ENCODE results near the gene NGLY1.
A peak's percentile ranks its signal among the peaks of the same experiment; 100 is the strongest.

The NGLY1 gene

DNA sequence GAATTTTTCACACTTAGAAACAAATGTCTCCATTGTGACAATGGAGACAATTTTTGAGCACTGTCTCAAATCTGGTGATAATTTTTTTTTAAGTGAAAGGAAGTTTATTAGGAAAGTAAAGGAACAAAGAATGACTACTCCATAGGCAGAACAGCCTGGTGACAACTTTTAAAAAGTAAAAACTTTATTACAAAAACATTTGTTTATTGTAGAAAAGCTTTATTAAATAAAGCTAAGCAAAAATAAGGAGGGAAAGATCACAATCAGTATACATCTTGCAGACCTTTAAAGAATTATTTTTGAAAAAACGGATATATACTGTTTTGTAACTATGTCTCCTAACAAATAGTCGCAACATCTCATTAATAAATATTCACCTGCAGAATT is 6.0 kb upstream of the NGLY1 start:
- Histone ChIP-seq H3K4me1 (ENCODE audit: low read depth, poor library complexity, severe bottlenecking) (peaks cover 42% of the 10 kb centered on the region), H3K27me3 (ENCODE audit: insufficient read depth, low read depth) (no peaks in the 10 kb centered on the region), H3K4me2 (peak overlapping the region; percentile 97), H3K9ac (peak overlapping the region; percentile 70), H2AFZ (ENCODE audit: low read depth) (peak overlapping the region; percentile 81; the same call in 1 of the 2 replicates), H4K20me1 (ENCODE audit: insufficient read depth) (no peaks in the 10 kb centered on the region), H3K36me3 (ENCODE audit: insufficient read depth) (no peaks in the 10 kb centered on the region), H3K79me2 (ENCODE audit: insufficient read depth, low read depth) (peaks cover 15% of the 10 kb centered on the region; the same call in 1 of the 2 replicates), H3K27ac (peak overlapping the region; percentile 57), H3K4me3 (IDR thresholded peaks at IDR 0.05; ENCODE audit: insufficient read depth, low read depth, low read length) (no peak overlapping the region)
- TF ChIP-seq, protein P1, sequence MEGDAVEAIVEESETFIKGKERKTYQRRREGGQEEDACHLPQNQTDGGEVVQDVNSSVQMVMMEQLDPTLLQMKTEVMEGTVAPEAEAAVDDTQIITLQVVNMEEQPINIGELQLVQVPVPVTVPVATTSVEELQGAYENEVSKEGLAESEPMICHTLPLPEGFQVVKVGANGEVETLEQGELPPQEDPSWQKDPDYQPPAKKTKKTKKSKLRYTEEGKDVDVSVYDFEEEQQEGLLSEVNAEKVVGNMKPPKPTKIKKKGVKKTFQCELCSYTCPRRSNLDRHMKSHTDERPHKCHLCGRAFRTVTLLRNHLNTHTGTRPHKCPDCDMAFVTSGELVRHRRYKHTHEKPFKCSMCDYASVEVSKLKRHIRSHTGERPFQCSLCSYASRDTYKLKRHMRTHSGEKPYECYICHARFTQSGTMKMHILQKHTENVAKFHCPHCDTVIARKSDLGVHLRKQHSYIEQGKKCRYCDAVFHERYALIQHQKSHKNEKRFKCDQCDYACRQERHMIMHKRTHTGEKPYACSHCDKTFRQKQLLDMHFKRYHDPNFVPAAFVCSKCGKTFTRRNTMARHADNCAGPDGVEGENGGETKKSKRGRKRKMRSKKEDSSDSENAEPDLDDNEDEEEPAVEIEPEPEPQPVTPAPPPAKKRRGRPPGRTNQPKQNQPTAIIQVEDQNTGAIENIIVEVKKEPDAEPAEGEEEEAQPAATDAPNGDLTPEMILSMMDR (conservative IDR thresholded peaks at IDR 0.05; ENCODE audit: low read depth, low read length), result no peak

DNA sequence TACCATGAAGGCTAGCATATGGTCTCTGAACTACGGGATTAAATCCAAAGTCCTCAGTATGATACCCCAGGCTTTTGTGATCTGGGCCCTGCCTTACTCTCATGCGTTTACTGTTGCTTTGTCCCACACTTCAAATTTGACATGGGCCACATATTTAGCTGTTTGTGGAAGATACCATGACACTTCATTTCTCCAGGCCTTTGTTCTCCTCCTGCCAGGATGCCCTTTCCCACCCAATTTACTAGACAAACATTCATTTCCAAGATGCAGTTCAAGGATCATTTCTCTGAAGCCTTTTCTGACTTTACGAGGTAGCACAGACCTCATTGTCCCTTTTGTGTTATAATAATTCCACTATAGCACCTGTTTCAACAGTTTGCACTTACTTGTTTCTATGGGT is 4.4 kb upstream of the NGLY1 start:
- Histone ChIP-seq H3K27ac (no peak overlapping the region), H3K9ac (no peak overlapping the region), H3K27me3 (ENCODE audit: insufficient read depth, low read depth) (no peaks in the 10 kb centered on the region), H3K4me1 (ENCODE audit: low read depth, poor library complexity, severe bottlenecking) (peaks cover 39% of the 10 kb centered on the region), H3K36me3 (ENCODE audit: insufficient read depth) (no peaks in the 10 kb centered on the region), H3K4me3 (IDR thresholded peaks at IDR 0.05; ENCODE audit: insufficient read depth, low read depth, low read length) (no peak overlapping the region), H3K79me2 (ENCODE audit: insufficient read depth, low read depth) (peaks cover 16% of the 10 kb centered on the region), H3K4me2 (0 out of 2 replicates have a peak overlapping the region, but pooled peaks have one; percentile 97), H2AFZ (ENCODE audit: low read depth) (no peak overlapping the region), H4K20me1 (ENCODE audit: insufficient read depth) (no peaks in the 10 kb centered on the region)
- TF ChIP-seq, protein P1 (conservative IDR thresholded peaks at IDR 0.05; ENCODE audit: low read depth, low read length), result no peak

DNA sequence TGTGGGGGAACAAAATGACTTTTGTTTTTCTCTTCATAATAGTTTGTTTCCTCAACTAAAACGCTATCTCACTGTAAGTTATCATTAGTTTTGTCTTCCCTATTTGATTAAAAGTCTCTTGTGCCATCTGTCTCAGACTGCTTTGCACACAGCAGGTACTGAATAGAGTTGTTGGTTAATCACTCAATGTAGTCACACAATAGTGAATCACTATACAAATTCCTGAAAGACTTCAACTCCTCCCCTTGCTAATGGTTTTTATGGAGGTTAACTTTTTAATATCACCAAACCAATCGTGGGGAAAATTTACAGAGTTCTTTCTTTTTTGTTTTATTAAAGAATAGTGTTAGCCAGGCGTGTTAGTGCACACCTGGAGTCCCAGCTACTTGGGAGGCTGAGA is 2.6 kb upstream of the NGLY1 start:
- Histone ChIP-seq H3K36me3 (ENCODE audit: insufficient read depth) (no peaks in the 10 kb centered on the region), H3K79me2 (ENCODE audit: insufficient read depth, low read depth) (peaks cover 34% of the 10 kb centered on the region), H3K9ac (no peak overlapping the region), H4K20me1 (ENCODE audit: insufficient read depth) (no peaks in the 10 kb centered on the region), H3K27ac (no peak overlapping the region), H3K4me3 (IDR thresholded peaks at IDR 0.05; ENCODE audit: insufficient read depth, low read depth, low read length) (no peak overlapping the region), H3K27me3 (ENCODE audit: insufficient read depth, low read depth) (no peaks in the 10 kb centered on the region), H2AFZ (ENCODE audit: low read depth) (no peak overlapping the region), H3K4me2 (no peak overlapping the region), H3K4me1 (ENCODE audit: low read depth, poor library complexity, severe bottlenecking) (peaks cover 41% of the 10 kb centered on the region)
- TF ChIP-seq, protein P1 (conservative IDR thresholded peaks at IDR 0.05; ENCODE audit: low read depth, low read length), result no peak

DNA sequence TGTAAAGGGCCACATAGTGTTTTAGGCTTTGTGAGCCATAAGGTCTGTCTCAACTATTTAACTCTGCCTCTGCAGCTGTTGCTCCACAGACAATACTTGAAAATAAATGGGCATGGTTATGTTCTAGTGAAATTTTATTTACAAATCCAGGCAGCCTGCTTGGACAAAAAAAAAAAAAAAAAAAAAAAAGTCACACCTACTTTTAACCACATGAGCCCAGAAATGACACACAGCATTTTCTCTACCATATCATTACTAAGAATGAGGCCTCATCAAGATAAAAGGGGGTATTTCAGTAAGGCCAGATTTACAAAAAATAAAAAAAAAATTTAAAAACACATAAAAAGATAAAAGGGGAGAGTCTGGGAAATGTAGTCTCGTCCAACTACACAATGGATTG is 1.7 kb upstream of the NGLY1 start:
- Histone ChIP-seq H3K4me1 (ENCODE audit: low read depth, poor library complexity, severe bottlenecking) (peaks cover 45% of the 10 kb centered on the region), H3K27me3 (ENCODE audit: insufficient read depth, low read depth) (no peaks in the 10 kb centered on the region), H2AFZ (ENCODE audit: low read depth) (no peak overlapping the region), H3K27ac (no peak overlapping the region), H3K79me2 (ENCODE audit: insufficient read depth, low read depth) (peaks cover 43% of the 10 kb centered on the region), H3K36me3 (ENCODE audit: insufficient read depth) (no peaks in the 10 kb centered on the region), H3K9ac (no peak overlapping the region), H3K4me2 (peak overlapping the region; percentile 63), H3K4me3 (IDR thresholded peaks at IDR 0.05; ENCODE audit: insufficient read depth, low read depth, low read length) (no peak overlapping the region), H4K20me1 (ENCODE audit: insufficient read depth) (no peaks in the 10 kb centered on the region)
- TF ChIP-seq, protein P1 (conservative IDR thresholded peaks at IDR 0.05; ENCODE audit: low read depth, low read length), result no peak
